Measurements from ENCODE around the gene FIBP. TPM values are rescaled to one million over a fixed set of nuclear protein-coding genes. Genes with fewer than 3 reads are reported as not detected.

FIBP gene
- total RNA-seq, 2 donors from 2014 or later: 50.9 to 82.8 TPM

DNA sequence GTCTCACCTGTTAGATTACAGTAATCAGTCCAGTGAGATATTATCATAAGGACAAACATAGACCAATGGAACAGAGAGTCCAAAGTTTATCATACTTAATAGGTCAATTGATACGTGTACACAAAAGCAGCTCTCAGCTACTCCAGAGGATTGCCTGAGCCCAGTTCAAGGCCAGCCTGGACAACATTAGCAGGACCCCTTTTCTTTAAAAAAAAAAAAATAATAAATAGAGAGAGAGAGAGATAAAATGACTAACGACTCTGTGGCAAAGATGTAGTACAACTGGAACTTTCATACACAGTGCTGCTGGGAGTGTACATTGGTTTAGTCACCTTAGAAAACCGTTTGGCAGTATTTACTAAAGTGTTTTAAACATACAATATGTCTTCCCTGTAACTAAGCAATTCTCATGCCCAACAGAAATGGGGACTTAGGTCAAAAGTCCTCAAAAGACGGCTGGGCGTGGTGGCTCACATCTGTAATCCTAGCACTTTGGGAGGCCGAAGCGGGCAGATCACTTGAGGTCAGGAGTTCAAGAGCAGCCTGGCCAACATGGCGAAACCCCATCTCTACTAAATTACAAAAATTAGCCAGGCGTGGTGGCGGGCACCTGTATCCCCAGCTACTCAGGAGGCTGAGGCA lies 43.9 kb downstream of the FIBP start:
- DNase-seq (ENCODE audit: low spot score): no peak
- Histone ChIP-seq H3K4me1 (no peaks in the 10 kb centered on the region), H3K27ac (no peak overlapping the region), H3K4me3 (no peak overlapping the region), H3K9me3 (no peaks in the 10 kb centered on the region), H3K27me3 (no peaks in the 10 kb centered on the region), H3K36me3 (no peaks in the 10 kb centered on the region)
- TF ChIP-seq, protein P1, sequence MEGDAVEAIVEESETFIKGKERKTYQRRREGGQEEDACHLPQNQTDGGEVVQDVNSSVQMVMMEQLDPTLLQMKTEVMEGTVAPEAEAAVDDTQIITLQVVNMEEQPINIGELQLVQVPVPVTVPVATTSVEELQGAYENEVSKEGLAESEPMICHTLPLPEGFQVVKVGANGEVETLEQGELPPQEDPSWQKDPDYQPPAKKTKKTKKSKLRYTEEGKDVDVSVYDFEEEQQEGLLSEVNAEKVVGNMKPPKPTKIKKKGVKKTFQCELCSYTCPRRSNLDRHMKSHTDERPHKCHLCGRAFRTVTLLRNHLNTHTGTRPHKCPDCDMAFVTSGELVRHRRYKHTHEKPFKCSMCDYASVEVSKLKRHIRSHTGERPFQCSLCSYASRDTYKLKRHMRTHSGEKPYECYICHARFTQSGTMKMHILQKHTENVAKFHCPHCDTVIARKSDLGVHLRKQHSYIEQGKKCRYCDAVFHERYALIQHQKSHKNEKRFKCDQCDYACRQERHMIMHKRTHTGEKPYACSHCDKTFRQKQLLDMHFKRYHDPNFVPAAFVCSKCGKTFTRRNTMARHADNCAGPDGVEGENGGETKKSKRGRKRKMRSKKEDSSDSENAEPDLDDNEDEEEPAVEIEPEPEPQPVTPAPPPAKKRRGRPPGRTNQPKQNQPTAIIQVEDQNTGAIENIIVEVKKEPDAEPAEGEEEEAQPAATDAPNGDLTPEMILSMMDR (IDR thresholded peaks at IDR 0.05): no peak

DNA sequence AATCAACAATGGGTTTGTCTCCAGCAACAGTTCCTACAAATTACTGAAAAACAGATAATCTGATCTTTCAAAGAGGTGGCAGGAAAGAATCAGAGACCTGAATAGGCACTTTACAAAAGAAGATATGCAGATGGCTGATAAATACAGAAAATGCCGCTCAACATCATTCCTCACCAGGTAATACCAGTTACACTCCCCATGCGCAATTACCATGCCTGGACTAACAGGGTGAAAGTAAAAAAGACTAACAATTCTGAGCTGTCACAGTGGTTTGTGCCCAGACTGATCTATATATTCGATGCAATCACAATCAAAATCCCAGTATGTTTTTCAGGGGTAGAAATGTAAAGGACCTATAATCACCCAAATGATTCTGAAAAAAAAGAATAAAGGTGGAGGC lies 44.5 kb downstream of the FIBP start:
- no peak overlapping the region for H3K4me3 ChIP-seq
- no peak for DNase-seq (ENCODE audit: low spot score)

DNA sequence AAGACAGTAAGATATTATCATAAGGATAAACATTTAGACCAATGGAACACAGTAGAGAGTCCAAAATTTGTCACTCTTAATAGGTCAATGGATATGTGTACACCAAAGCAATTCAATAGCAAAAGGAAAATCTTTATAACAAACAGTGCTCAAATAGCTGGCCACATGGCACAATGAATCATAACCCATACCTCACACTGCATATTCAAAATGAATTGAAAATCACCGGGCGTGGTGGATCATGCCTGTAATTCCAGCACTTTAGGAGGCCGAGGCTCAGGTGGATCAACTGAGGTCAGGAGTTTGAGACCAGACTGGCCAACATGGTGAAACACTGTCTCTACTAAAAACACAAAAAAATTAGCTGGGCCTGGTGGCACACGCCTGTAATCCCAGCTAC lies 46.1 kb downstream of the FIBP start:
- DNase-seq (ENCODE audit: low spot score): no peak
- no peaks in the 10 kb centered on the region for H3K27me3 ChIP-seq
- TF ChIP-seq, protein P1 (IDR thresholded peaks at IDR 0.05): no peak
- H3K27ac ChIP-seq: no peak overlapping the region
- no peaks in the 10 kb centered on the region for H3K9me3 ChIP-seq
- H3K36me3 ChIP-seq: no peaks in the 10 kb centered on the region
- no peak overlapping the region for H3K4me3 ChIP-seq
- H3K4me1 ChIP-seq: no peaks in the 10 kb centered on the region

More for the DNA sequence above, 44.5 kb downstream of the FIBP start:
- Histone ChIP-seq H3K36me3 (no peaks in the 10 kb centered on the region), H3K27me3 (no peaks in the 10 kb centered on the region), H3K27ac (no peak overlapping the region), H3K9me3 (no peaks in the 10 kb centered on the region), H3K4me1 (no peaks in the 10 kb centered on the region)
- TF ChIP-seq, protein P1 (IDR thresholded peaks at IDR 0.05): no peak

DNA sequence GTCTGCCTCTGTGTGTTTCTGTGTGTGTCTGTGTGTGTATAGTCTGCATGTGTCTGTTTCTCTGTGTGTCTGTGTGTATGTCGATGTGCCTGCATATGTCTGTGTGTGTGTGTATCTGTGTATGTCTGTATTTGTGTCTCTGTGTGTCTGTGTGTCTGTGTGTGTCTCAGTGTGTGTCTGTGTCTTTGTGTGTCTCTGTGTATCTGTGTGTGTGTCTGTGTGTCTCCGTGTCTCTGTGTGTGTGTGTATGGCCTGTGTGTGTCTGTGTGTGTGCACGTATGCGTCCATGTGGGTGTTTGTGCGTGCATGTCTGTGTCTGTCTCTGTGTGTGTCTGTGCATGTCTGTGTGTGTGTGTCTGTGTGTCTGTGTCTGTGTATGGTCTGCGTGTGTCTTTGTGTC lies 54.1 kb downstream of the FIBP start:
- no peak overlapping the region for H3K27ac ChIP-seq
- H3K27me3 ChIP-seq: no peaks in the 10 kb centered on the region
- H3K4me3 ChIP-seq: peak overlapping the region; percentile 45 to 61
- no peak for DNase-seq (ENCODE audit: low spot score)
- H3K9me3 ChIP-seq: no peaks in the 10 kb centered on the region
- H3K4me1 ChIP-seq: peaks cover 0 to 13% of the 10 kb centered on the region in 2 donors
- H3K36me3 ChIP-seq: no peaks in the 10 kb centered on the region
- TF ChIP-seq, protein P1 (IDR thresholded peaks at IDR 0.05): no peak

Other genes starting within 250 kb of the FIBP start
- 10 to 100 TPM; 30.7 to 54.9 TPM for gene RELA, start 225.6 kb downstream of the FIBP start, total RNA-seq
- 10 to 100 TPM; 29.7 to 50.1 TPM for gene KAT5, start 176.2 kb downstream of the FIBP start, total RNA-seq
- gene RNASEH2C, start 167.7 kb downstream of the FIBP start, total RNA-seq: 100 to 1,000 TPM; 105 to 194 TPM
- gene AP5B1, start 107.5 kb downstream of the FIBP start, total RNA-seq: 10 to 100 TPM in 1 of 2 donors, 1 to 10 TPM in 1; 9.5 to 14.3 TPM
- gene OVOL1, start 101.4 kb downstream of the FIBP start, total RNA-seq: not detected
- gene SNX32, start 54.5 kb downstream of the FIBP start, total RNA-seq: under 1 TPM; 0.20 to 0.37 TPM
- gene CFL1, start 30.3 kb downstream of the FIBP start, total RNA-seq: 100 to 1,000 TPM; 365 to 493 TPM
- gene MUS81, start 28.0 kb downstream of the FIBP start, total RNA-seq: 10 to 100 TPM; 23.4 to 26.3 TPM
- 100 to 1,000 TPM; 117 to 156 TPM for gene EFEMP2, start 15.7 kb downstream of the FIBP start, total RNA-seq
- 1 to 10 TPM in 1 of 2 donors, under 1 TPM in 1; 0.39 to 1.1 TPM for gene CTSW, start 8.6 kb downstream of the FIBP start, total RNA-seq
- gene CCDC85B, start 2.2 kb upstream of the FIBP start, total RNA-seq: 100 to 1,000 TPM; 115 to 172 TPM
- gene FOSL1, start 11.9 kb upstream of the FIBP start, total RNA-seq: 1 to 10 TPM; 4.9 to 6.8 TPM
- gene C11orf68, start 30.6 kb upstream of the FIBP start, total RNA-seq: 10 to 100 TPM; 13.9 to 23.5 TPM
- gene DRAP1, start 31.0 kb upstream of the FIBP start, total RNA-seq: 10 to 100 TPM; 72.1 to 83.1 TPM
- gene TSGA10IP, start 57.0 kb upstream of the FIBP start, total RNA-seq: not detected
- 10 to 100 TPM; 20.7 to 42.5 TPM for gene SART1, start 73.3 kb upstream of the FIBP start, total RNA-seq
- gene EIF1AD, start 113.7 kb upstream of the FIBP start, total RNA-seq: 10 to 100 TPM; 17.6 to 25.0 TPM
- 10 to 100 TPM; 66.6 to 85.5 TPM for gene BANF1, start 114.0 kb upstream of the FIBP start, total RNA-seq
- 1 to 10 TPM; 2.6 to 6.3 TPM for gene CST6, start 123.5 kb upstream of the FIBP start, total RNA-seq
- gene CATSPER1, start 138.0 kb upstream of the FIBP start, total RNA-seq: not detected
- 10 to 100 TPM; 22.7 to 29.0 TPM for gene GAL3ST3, start 160.7 kb upstream of the FIBP start, total RNA-seq
- gene SF3B2, start 163.9 kb upstream of the FIBP start, total RNA-seq: 100 to 1,000 TPM in 1 of 2 donors, 10 to 100 TPM in 1; 62.5 to 111 TPM
- 10 to 100 TPM; 47.7 to 88.9 TPM for gene PACS1, start 181.8 kb upstream of the FIBP start, total RNA-seq

All from right atrium auricular region (tissue), 2 donors.